ENCODE measurements around the gene FAM174A.
A peak's percentile ranks its signal among the peaks of the same experiment; 100 is the strongest.

Gene FAM174A

GRCh38 chr5:100542086-100542485 lies 6.9 kb downstream of the FAM174A start:
- ChIA-PET POLR2A (no interaction called here), CTCF (interaction anchor here (1.5 to 2.3 kb wide), 2 partner anchors 8 to 10 kb away, joined by 5 to 7 read pairs; no protein-coding TSS in a partner anchor)
- TF ChIP-seq CTCF (IDR thresholded peaks at IDR 0.05; ENCODE audit: control extremely low read depth, extremely low read depth, low read depth, missing control alignments) = no peak
- DNase-seq (ENCODE audit: extremely low spot score) = no peak

DNA sequence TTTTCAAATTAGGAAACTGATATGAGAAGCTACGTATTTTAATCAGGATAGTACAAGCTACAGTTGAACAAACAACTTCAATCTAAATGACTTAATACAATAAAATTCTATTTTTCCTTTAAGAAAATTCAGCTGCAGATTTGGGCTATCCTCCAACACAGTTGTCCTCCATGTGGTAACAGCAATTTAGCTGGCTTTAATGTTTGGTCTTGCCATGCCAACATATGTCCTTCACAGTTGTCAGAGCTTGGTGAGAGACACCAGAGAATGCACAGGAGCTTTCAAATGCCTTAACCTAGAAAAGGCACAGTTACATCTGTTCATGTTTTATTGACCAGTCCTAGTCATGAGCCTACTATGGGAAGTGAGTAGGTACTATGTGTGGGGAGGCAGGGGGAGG lies 10.8 kb downstream of the FAM174A start:
- CTCF ChIA-PET = interaction anchor here (2.3 kb wide), 1 partner anchor 11 kb away, joined by 11 read pairs; the partner anchor contains the start of gene FAM174A
- DNase-seq (ENCODE audit: extremely low spot score) = no peak

GRCh38 chr5:100550531-100551051 lies 15.4 kb downstream of the FAM174A start:
- DNase-seq (ENCODE audit: extremely low spot score) = peak; percentile 4
- TF ChIP-seq CTCF (IDR thresholded peaks at IDR 0.05; ENCODE audit: control extremely low read depth, extremely low read depth, low read depth, missing control alignments) = no peak
- POLR2A ChIA-PET = no interaction called here
- CTCF ChIA-PET = interaction anchor here (1.4 to 1.8 kb wide), 2 partner anchors 9 to 20 kb away, joined by 4 to 7 read pairs; no protein-coding TSS in a partner anchor

More for the DNA sequence above, 10.8 kb downstream of the FAM174A start:
- no peak for TF ChIP-seq CTCF (IDR thresholded peaks at IDR 0.05; ENCODE audit: control extremely low read depth, extremely low read depth, low read depth, missing control alignments)
- POLR2A ChIA-PET = no interaction called here

- POLR2A ChIA-PET = no interaction called here
- CTCF ChIA-PET = interaction anchor here (1.8 kb wide), 1 partner anchor 10 kb away, joined by 7 read pairs; no protein-coding TSS in a partner anchor
- TF ChIP-seq CTCF (IDR thresholded peaks at IDR 0.05; ENCODE audit: control extremely low read depth, extremely low read depth, low read depth, missing control alignments) = no peak
- DNase-seq (ENCODE audit: extremely low spot score) = no peak
These were observed 16.0 kb downstream of the FAM174A start for GRCh38 chr5:100551183-100551582.

GRCh38 chr5:100553209-100553608 lies 18.0 kb downstream of the FAM174A start:
- POLR2A ChIA-PET = no interaction called here
- CTCF ChIA-PET = interaction anchor here (0.9 to 1.2 kb wide), 2 partner anchors 10 to 45 kb away, joined by 3 to 4 read pairs; no protein-coding TSS in a partner anchor

DNA sequence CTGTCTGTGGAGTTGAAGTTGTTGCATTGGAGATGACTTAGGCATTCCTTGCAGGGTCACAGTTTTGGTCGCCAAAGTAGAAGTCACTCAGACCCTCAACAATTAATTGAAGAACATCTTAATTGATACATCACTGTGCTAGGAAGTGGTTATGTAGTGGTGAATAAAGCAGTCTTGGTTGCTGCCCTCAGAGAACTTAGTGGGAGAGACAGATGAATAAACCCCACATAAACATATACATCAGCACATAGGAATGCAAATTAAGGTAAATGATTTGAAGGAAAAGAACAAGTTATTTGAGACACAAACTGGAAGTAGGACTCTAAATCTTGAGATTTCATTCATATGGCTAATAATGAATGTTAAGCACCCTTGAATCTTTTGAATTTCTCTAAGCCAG lies 25.7 kb downstream of the FAM174A start:
- ChIA-PET POLR2A (no interaction called here), CTCF (no interaction called here)
- no peak for TF ChIP-seq CTCF (IDR thresholded peaks at IDR 0.05; ENCODE audit: control extremely low read depth, extremely low read depth, low read depth, missing control alignments)
- no peak for DNase-seq (ENCODE audit: extremely low spot score)

More at GRCh38 chr5:100553209-100553608, 18.0 kb downstream of the FAM174A start:
- no peak for TF ChIP-seq CTCF (IDR thresholded peaks at IDR 0.05; ENCODE audit: control extremely low read depth, extremely low read depth, low read depth, missing control alignments)
- no peak for DNase-seq (ENCODE audit: extremely low spot score)
